Hippocampal formation (tissue), 2 donors: ENCODE measurements around the gene ENTPD8.
A peak's percentile ranks its signal among the peaks of the same experiment; 100 is the strongest.

ENCODE experiments used
- DNase-seq, 2 donors: peaks; one replicate each; lab custom pipeline; 2025; lab: John Stamatoyannopoulos, UW

Gene ENTPD8, protein sequence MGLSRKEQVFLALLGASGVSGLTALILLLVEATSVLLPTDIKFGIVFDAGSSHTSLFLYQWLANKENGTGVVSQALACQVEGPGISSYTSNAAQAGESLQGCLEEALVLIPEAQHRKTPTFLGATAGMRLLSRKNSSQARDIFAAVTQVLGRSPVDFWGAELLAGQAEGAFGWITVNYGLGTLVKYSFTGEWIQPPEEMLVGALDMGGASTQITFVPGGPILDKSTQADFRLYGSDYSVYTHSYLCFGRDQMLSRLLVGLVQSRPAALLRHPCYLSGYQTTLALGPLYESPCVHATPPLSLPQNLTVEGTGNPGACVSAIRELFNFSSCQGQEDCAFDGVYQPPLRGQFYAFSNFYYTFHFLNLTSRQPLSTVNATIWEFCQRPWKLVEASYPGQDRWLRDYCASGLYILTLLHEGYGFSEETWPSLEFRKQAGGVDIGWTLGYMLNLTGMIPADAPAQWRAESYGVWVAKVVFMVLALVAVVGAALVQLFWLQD

DNA sequence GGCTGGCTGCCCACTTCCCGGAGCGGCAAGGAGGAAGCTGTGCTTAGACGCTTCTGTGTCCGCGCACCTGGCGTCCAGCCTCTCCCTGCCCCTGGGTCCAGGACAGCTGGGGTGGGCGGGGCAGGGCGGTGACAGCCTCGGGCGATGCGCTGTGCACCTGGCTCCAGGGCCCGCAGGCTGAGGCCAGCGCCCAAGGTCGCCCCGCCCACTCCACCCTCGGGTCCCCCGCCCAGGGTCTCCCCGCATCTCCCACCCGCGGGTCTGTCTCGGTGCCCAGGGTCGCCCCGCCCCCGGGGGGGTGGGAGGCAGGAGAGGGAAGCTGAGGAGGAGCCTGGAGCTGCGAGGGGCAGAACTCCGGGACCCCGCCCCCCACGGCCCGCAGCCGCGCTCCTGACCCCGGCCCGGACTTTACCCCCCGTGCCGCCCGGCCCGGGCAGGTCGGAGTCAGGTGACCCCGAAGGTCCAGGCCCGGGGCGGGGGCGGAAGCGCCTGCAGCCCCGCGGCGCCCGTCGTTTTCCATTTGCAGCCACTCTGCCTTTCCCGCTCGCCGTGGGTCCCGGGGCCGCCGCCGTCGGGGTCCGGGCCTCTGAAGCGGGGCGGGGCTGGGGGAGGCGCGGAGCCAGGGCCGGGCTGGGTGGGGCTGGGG, at the start of gene ENTPD8:
Gene ENTPD8, minus strand, starts transcription at position 69 of the 646 bp plus-strand sequence. CDS start 3,072 bp downstream, outside the sequence.
- no peak for DNase-seq

DNA sequence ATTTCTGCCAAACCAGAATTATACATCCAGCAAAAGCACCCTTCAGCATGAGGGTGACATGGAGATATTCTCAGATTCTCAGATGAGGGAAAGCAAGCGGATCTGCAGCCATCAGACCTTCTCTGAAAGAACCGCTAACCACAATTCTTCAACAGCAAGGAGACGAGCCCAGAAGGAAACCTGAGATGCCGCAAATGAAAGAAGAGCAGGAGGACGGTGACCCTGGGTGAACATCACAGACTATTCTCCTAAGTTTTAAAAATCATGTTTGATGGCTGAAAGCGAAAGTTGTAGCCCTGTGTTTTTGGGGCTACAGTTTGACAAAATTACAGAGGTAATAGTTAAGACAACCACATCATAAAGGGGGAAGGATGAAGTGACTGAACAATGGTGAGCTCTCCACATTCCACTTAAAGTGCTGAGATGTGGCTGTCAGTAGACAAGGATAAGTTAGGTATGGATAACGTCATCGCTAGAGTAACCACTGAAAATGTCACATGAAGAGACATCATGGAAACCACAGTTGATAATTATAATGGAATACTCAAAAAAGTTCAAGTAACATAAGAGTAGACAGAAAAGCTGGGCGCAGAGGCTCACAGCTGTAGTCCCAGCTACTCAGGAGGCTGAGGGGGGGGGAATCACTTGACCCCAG, 49.5 kb upstream of the ENTPD8 start:
- no peak for DNase-seq

DNA sequence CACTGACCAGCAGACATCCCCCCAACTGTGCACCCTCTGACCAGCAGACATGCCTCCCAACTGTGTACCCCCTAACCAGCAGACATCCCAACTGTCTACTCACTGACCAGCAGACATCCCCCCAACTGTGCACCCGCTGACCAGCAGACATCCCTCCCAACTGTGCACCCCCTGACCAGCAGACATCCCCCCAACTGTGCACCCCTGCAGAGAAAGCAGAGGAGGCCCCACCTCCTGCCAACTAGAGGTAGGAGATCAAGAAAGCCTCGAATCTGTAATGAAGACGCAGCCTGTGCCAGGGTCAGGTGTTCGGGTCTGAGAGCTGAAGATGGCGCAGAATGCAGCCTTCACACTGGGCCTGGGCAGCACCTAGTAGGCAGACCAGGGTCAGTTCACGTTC, 47.7 kb upstream of the ENTPD8 start:
- DNase-seq: no peak

DNA sequence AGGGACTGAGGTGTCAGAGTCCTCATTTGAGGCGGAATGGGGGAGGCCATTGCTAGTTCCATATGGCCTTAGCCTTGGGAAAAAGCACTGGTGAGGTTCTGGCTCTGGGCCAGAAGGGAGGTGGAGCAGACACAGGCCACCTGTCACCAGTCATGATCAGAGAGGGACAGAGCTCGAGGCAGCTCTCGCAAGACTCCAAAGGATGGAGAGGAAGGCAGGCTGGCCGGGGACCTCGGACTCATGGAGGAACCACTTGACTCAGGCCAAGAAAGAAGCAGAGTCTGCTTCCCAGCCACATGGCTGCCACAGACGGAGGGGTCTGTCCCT, 47.1 kb upstream of the ENTPD8 start:
- DNase-seq: no peak

DNA sequence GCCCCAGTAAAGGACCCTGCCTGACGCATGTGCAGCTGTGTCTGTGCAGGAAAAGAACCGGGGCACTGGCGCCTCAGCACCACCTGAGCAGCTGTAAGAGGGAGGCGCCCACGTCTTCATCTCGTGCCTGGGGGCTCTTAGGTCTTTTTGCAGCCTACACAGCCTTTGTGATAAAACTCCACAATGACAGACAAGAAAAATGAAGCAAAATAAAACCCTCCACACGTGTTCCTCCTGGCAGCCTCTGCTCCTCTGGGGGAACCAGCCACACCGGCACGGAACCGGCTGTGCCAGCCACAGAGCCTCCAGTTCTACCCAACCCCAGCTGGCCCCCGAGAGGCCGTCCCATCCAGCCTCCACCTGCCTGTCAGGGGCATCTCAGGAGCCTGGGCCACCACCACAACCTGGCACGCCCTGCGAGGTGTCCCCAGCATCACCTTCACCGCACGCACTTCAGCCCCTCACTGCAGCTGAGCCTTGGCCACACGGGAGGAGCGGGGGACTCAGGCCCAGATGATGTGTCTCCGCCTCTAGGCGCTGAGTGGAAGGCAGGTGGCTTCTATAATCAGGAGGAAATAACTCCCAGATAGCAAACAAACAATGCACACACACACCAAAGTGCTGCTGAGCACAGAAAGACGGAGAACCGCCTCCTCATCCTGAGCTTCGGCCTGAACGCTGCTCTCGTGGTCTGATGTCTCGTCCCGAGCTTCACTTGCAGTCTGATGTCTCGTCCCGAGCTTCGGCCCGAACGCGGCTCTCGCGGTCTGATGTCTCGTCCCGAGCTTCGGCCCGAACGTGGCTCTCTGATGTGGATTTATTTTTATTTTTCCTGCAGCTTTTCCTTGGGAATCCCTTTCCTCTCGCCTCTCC, 46.5 kb upstream of the ENTPD8 start:
- no peak for DNase-seq

DNA sequence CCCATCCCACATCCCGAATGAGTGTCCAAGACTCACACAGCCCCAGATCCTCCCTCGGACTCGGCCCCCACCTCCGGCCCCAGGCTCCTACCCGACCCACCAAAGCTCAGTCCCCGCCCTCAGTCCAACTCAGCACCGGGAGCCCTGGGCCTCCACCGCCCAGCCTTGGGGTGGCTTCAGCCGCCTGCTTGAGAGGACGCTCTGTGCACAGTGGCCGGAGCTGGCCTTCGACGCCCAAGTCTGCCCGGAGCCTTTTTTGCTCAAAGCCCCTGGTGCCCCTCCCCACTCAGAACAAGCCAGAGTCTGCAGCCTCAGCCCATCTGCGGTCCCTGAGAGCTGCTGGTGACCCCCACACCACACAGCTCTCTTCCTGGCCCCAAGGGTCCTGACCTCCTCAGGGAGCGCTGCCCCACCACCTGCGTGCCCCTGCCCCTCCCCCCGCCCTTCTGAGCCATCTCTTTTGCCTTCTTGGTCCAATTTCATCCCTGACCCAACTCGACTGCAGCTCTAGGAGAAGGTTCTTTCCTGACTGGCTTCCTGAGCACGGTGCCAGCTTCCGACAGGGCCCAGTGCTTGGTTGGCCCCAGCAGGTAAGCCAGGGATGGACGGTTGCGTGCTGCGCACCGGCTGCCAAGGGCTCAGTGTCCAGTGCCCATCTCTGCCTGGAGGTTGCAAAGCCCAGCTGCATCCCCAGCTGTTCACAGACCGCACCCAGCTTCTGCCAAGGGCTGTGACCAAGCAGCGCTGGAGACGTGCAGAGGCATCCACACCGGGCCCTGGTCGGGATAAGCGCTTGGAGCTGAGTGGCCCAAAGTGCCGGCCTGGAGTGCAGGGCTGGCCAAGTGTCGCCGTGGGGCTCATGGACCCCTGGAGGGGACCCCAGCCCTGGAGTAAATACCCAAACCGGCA, 45.6 kb upstream of the ENTPD8 start:
- DNase-seq: no peak

DNA sequence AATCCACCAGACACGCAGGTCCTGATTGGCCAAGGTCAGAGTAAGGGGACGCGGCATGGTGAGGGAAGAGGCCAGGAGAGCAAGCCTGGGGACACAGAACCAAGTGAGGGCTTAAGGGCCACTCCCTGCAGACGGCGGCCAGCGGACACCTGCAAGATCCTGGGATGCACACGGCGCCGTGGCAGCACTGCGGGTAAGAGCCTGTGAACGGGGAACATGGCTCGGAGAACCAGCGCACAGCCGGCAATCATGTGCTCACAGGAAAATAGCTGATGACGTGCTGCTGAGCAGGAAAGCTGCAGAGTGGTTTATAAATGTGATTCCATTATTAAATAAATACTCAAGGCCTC, 45.0 kb upstream of the ENTPD8 start:
- no peak for DNase-seq

DNA sequence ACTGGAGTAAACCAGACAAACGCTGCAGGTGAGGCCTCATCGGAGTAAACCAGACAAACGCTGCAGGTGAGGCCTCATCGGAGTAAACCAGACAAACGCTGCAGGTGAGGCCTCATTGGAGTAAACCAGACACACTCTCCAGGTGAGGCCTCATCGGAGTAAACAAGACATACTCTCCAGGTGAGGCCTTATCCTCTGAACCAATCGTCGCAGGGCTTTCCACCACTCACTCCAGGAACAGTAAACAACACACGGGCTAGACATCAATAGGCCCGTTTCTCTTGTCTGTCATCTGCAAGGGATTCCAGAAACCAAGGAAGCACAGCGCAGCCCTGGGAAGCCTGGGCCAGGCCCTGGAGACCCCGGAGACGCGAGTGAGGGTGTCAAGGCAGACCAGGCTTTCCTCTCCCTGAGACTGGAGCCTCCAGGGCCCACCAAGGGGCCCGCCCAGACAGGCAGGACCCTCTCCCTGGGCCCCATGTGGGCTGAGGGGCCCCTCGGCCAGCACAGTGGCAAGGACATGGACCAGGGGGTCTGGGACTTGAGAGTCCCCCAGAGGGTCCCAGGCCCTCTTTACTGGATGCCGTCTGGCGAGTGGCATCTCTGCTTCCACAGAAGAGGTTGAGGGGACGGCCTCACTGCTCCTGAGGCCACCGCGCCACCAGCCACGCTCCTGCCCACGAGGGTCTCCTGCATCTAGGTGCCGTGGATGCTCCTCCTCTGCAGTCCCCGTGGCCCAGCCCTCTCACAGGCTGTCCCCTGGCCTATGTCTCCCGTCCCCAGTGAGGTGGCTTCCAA, 44.4 kb upstream of the ENTPD8 start:
- no peak for DNase-seq

DNA sequence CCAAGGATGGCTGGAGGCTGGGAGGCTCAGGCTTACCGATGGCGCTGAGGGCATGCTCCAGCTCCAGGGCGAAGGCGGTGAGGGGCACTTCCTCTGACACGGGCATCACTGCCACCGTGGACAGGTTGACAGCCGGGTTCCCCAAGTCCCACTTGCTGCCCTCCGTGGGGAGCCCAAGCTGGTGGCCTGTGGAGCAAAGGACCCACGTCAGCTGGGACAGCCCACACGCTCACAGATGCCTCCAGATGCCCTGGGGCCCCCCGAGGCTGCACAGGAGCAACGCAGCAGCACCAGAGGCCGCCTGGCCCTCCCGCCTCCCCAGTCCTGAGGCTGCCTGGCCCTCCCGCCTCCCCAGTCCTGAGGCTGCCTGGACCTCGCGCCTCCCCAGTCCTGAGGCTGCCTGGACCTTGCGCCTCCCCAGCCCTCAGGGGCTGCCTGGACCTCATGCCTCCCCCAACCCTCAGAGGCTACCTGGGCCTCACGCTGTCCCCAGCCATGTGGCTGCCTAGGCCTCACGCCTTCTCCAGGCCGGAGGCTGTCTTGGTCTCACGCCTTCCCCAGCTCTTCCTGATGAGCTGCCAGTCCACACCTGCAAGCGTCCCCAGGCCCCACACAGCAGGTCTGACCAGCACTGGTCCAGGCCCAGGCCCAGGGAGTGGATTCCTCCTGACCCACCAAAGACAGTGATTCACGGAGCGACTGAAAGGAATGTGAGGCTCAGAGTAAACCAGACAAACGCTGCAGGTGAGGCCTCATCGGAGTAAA, 43.6 kb upstream of the ENTPD8 start:
- no peak for DNase-seq

DNA sequence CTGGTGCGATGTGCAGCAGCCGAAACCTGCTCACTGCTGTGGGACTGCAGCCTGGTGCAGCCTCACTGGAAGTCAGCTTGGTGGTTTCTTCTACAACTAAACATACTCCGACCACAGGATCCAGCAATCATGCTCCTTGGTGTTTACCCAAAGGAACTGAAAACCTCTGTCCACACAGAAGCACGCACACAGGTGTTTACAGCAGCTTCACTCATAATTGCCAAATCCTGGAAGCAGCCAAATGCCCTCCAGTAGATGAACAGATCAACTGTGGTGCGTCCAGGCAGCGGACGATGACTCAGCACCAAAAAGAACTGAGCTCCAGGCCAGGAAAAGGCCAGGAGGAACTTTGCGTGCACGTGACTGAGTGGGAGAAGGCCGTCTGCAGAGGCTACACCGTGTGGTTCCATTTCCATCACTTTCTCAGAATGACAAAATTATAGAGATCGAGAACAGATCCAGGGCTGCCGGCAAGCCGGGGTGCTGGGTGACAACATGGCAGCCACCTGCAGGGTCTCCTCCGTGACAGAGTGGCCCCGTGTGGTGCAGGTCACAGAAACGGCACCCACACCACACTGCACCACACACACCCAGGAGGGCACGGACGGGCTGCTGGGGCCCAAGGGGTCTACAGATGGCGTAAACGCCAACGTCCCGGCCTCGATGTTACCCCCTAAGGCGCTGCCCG, 41.1 kb upstream of the ENTPD8 start:
- peak in 1 of 2 donors; percentile 21 for DNase-seq

DNA sequence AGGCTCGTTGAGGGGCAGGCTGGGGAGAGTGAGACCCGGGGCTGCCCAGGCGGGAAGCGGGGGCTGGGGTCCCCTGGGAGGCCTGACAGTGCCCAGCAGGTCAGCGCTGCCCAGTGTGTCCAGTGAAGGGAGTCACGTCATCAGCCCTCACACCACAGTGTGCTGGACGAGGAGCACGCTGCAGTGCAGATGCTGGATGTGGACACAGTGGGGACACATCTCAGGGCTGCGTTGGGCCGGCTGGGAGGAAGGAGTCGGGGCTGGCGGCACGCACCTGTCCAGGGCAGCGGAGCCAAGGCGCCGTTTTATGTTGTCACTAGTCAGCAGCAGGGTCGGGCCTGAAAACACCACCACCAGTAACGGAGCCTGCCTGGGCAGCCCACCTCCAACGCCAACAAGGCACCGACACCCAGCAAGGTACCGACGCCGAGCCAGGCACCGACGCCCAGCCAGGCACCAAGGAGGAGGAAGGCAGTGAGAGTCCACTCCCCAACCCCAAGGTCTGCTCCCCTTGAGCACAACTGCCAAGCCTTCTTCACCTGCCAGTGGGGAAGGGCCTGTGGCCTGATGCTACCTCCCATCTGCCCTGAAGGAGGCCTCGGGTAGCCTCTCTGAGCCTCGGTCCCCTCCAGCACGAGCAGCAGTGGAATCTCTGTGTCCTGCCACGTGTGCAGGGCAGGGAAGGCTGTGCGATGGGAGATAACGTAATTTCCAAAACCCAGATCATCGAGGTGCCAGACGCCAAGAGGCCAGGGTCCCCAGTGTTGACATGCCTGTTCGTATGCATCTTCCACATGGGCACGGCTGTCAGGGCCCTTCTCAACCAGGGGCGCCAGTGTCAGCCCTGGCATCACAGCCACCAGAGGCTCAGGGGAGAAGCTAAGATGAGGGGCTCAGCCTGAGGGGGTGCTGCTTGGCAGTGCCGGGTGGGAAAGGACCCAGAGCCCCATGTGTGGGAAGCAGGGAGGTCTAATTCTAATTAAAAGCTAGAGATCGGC, 39.8 kb upstream of the ENTPD8 start:
- DNase-seq: no peak

DNA sequence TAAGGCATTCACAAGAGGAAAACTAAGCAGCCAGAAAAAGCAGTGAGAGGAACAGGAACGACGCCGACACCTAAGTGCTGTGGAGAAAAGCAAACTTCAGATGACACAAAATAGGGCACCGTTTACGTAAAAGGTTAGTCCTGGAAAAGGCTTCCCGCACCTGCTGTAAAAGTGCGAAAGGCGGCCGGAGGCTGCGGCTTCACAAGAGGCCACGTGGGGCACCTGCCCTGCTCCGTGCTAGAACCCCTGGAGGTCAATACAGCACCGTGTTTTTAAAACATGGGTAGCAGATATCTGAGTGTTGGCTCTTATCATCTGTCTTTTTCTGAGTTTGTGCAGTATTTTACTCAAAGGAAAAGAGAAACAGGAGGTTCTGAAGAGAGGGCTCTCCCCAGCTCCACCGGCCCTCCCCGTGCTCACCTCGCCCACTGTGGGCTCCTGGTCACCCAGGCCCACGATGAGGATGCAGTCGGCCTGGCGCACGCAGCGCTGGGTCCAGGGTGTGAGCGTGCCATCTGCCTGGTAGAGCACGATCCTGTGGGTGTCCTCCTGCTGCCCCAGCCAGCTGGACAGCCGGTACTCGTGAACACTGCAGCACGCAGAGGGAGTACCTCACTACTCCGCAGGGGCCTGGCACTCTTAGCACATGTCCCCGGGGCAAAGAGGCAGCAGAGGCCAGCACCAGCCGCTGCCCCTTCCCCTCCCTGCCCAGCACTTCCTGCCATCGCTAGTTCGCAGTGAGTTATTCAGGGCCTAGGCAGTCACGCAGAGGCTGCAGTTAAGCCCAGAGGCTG, 38.9 kb upstream of the ENTPD8 start:
- DNase-seq: no peak

DNA sequence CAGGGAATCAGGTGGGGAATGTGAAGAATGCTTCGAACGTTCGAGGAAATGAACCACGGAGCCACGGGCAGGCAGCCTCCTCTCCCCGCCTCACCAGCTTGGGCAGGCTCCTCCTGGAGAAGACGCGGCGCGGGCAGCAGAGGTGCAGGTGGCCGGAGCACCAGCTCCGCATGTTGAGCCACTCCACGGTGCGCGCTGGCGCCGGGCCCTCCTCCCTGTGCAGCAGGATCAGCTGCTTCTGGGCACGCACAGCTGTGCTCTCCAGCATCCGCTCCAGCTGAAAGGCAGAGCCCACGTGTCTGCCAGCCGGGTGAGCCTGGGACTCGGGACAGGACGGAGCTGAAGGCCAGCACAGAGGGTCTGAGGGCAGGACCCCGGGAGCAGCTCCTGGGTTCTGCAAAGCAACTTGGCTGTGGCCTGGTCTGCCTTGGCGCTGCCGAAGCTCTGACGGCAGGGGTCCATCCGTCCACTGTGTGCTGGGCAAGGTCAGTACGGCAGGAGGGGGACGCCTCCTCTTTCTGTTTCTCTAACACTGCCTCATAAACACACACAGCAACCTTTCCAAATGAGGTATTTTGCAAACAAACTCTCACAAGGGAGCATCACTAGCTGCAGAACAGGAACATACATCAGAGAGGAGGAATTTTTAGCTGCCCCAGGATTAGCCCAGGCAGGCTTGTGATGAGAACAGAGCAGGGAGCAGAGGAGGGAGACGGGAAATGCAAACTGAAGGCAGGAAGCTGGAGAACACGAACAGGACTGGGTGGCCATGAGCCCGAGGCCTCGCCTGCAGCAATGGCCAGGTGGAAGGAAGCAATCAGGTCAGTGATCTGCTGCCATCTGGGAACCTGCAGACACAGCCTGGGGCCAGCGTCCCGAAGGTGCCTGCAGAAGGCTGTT, 38.1 kb upstream of the ENTPD8 start:
- DNase-seq: no peak

DNA sequence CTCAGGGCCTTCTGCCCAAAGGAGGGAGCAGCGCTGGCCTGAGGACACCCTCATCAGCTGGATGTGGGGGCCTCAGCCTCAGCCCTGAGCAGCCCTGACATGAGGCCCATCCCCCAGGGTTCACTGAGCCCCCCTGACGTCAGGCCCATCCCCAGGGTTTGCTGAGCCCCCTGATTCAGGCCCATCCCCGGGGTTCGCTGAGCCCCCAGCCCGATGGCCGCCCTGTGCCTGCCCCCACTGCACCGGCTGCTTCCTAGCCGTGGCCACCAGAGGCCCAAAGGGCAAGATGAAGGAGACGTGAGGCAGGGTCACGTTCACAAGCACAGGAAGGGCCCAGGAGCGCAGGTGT, 37.4 kb upstream of the ENTPD8 start:
- no peak for DNase-seq

DNA sequence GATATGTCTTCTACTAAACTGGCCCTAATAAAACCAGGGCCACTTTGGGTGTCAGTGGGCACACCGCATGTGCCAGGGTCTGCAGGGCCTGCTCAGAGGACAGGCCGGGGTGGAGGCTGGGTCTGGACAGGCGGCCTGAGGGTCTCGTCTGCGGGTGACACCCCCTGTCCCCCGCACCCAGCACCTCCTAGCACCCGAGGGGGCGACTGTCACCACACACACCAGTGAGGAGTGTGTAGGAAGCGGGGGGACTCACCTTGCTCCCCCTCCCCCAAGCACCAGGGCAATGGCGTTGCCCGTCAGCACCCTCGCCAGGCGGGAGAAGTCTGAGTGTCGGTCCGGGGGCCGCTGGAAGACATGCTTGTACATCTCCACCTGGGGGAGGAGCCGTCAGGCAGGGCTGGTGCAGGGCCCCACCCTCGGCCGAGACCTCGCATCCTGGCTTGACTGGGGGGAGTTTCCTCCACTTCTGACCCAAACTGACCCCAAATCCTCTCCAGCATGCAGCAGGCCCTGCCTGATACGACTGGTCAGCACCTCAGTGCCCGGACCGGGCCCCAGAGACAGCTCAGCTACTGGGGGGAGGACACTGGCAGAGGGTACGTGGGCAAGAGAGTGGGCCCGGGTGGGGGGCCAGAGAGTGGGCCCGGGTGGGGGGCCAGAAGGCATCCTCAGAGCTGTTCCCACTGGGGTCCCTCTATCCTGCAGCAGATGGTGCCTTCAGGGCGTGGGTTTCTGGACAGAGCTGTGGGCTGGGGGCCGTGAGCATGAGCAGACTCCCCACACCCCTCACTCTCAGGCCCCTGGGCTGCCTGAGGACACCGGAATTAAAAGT, 36.8 kb upstream of the ENTPD8 start:
- no peak for DNase-seq
